ENCODE results near the gene PDGFB. TPM values are rescaled to one million over a fixed set of nuclear protein-coding genes. Genes with fewer than 3 reads are reported as not detected.
A peak's percentile ranks its signal among the peaks of the same experiment; 100 is the strongest.

The PDGFB gene
- total and polyA plus RNA-seq, 12 donors: 9.9 to 45.6 (median 18.5) TPM

DNA sequence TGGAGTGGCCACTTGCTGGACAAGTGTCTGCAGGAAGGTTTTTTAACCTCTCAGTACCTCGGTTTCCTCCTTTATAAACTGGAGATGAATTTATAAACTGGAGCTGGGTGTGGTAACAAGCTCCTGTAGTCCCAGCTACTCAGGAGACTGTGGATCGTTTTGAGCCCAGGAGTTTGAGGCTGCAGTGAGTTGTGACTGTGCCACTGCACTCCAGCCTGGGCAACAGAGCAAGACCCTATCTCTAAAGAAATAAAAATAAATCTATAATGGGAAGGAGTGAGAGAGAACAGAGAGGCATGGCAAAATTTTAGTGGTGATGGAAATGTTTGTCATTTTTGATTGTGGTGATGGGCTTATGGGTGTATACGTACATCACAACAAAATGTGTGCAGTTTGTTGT lies 1.4 kb upstream of the PDGFB start:
- Histone ChIP-seq H3K27me3 (peaks cover 0 to 62% (median 0%) of the 10 kb centered on the region in 7 donors), H3K36me3 (peaks cover 0 to 4% (median 0%) of the 10 kb centered on the region in 9 donors), H3K27ac (peak overlapping the region in 4 of 10 donors; percentile 0 to 98 (median 92)), H3K4me1 (peaks cover 6 to 60% (median 33%) of the 10 kb centered on the region in 9 donors), H3K9me3 (no peaks in the 10 kb centered on the region), H3K4me3 (no peak overlapping the region)
- 70 to 83% methylated on average over 3 of the region's 3 CpGs for WGBS, 2 donors
- DNase-seq (no peak), ATAC-seq (no peak)
- intact Hi-C loops (cut with DNase I): loop anchor here in 4 of 10 donors (5.0 to 10.0 kb wide), 4 partner anchors 49 to 61 kb away; no protein-coding TSS in a partner anchor
- TF ChIP-seq, protein P1, sequence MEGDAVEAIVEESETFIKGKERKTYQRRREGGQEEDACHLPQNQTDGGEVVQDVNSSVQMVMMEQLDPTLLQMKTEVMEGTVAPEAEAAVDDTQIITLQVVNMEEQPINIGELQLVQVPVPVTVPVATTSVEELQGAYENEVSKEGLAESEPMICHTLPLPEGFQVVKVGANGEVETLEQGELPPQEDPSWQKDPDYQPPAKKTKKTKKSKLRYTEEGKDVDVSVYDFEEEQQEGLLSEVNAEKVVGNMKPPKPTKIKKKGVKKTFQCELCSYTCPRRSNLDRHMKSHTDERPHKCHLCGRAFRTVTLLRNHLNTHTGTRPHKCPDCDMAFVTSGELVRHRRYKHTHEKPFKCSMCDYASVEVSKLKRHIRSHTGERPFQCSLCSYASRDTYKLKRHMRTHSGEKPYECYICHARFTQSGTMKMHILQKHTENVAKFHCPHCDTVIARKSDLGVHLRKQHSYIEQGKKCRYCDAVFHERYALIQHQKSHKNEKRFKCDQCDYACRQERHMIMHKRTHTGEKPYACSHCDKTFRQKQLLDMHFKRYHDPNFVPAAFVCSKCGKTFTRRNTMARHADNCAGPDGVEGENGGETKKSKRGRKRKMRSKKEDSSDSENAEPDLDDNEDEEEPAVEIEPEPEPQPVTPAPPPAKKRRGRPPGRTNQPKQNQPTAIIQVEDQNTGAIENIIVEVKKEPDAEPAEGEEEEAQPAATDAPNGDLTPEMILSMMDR (IDR thresholded peaks at IDR 0.05): no peak

DNA sequence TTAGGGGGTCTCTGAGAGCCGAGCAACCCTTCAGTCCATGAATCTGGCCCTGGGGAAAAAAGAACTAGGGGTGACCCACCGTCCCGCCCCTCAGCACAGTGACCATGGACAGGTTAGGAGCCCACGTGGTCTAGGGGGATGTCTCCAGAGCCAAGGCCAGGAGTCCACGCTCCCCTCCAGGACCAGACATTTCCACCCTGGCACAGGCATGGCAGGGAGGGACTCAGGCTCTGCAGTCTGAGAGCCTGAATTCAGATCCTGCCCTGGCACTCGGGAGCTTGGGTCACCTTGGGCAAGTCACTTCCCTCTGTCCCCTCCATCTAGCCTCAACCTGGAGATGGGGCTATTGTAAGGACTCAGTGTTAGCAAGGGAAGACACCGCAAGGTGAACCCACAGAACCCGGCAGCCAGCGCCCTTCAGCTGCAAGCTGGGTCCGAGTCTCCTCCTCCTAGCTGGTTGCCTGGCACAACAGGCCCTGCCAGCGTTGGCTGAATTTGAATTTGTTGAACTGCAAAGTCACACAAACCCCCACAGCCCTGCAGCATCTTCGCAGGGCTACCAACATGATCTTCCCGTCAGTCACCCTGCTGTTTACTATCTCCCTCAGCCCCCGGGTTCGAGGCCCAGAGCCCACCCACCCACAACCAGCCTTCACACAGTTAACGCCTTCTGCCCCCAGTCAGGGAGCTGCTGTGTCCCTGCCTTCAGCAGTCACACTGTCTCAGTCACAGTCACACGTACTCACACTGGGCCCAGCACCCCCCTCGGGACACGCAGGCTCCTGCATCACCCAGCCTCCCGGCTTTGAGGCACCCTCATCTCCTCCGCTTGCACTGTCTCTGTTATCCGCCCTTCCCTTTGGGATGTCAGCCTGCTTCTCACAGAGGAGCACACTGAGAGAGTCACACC lies 603 bp upstream of the PDGFB start:
- H3K27me3 ChIP-seq: peaks cover 0 to 63% (median 0%) of the 10 kb centered on the region in 7 donors
- WGBS, 2 donors: 49 to 53% methylated on average over 22 of the region's 22 CpGs
- intact Hi-C loops (cut with DNase I): loop anchor here in 4 of 10 donors (5.0 to 10.0 kb wide), 4 partner anchors 49 to 62 kb away; no protein-coding TSS in a partner anchor
- no peak for DNase-seq
- peak overlapping the region in 9 of 10 donors; percentile 85 to 98 (median 92) for H3K27ac ChIP-seq
- peak in 7 of 8 donors; percentile 9 to 56 (median 36) for ATAC-seq
- peaks cover 6 to 66% (median 41%) of the 10 kb centered on the region in 9 donors for H3K4me1 ChIP-seq
- H3K9me3 ChIP-seq: no peaks in the 10 kb centered on the region
- H3K4me3 ChIP-seq: peak overlapping the region; percentile 35 to 88 (median 78)
- peaks cover 0 to 4% (median 0%) of the 10 kb centered on the region in 9 donors for H3K36me3 ChIP-seq
- TF ChIP-seq, protein P1 (IDR thresholded peaks at IDR 0.05): no peak

DNA sequence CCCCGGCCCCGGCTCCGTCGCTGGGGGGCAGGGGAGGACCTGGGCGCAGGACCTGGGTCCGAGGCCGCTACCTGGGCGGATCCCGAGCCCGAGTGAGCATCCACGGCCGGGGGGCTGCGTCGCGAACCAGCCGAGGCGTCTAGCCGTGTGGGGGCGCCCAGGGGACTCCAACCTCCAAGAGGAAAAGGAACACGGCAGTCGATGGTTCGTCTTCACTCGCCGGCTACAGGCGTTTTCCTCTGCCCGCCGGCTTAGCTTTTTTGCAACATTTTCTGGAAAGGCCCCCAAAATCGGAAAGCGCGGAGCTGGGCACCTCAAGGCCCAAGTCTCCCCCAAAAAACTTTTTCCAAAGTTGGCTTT lies 666 bp downstream of the PDGFB start:
- WGBS, 2 donors: 0 to 1% methylated on average over 27 to 30 of the region's 30 CpGs
- intact Hi-C loops (cut with DNase I): loop anchor here in 5 of 10 donors (5.0 to 10.0 kb wide), 5 partner anchors 51 to 68 kb away; no protein-coding TSS in a partner anchor
- H3K27ac ChIP-seq: peak overlapping the region; percentile 80 to 98 (median 92)
- DNase-seq (no peak), ATAC-seq (no peak)
- peaks cover 11 to 74% (median 54%) of the 10 kb centered on the region in 9 donors for H3K4me1 ChIP-seq
- TF ChIP-seq, protein P1 (IDR thresholded peaks at IDR 0.05): peak in 2 of 9 donors; percentile 25 to 30
- H3K4me3 ChIP-seq: peak overlapping the region; percentile 62 to 88 (median 79)
- peaks cover 0 to 10% (median 0%) of the 10 kb centered on the region in 9 donors for H3K36me3 ChIP-seq
- peaks cover 0 to 74% (median 0%) of the 10 kb centered on the region in 7 donors for H3K27me3 ChIP-seq
- H3K9me3 ChIP-seq: no peaks in the 10 kb centered on the region

DNA sequence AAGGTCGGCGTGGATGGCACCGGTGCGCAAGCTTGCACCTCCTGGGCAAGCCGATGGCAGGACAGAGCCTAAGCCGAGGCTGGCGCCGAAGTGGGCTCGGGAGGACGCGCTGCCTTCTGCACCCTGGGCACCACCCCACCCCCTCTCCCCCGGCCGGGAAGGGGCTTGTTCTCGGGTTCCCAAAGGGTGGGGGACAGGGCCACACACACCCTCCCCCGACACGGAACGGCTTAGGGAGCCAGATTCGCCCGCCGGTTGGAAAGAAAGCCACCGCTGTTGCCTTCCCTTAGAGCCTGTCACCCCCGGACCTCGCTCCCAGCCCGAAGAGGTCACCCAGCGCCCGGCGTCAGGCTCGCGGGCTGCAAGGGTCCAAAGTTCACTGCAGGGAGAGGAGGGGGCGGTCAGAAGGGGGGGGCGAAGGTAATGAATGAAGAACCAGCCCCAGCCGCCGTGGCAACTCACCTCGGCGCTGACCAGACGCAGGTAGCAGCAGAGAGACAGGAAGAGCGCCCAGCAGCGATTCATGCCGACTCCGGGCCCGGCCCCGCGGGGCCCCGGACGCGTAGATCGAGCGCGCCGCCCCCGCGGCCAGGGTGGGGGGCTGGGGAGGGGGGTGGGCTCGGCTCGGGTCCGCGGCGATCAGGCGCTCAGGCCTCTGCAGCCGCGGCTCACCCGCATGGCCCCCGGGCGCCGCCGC lies 1.2 kb downstream of the PDGFB start:
- Histone ChIP-seq H3K27me3 (peaks cover 0 to 79% (median 0%) of the 10 kb centered on the region in 7 donors), H3K4me3 (peak overlapping the region; percentile 62 to 88 (median 79)), H3K27ac (peak overlapping the region; percentile 80 to 98 (median 92)), H3K9me3 (no peaks in the 10 kb centered on the region), H3K4me1 (peaks cover 11 to 79% (median 59%) of the 10 kb centered on the region in 9 donors), H3K36me3 (peaks cover 0 to 15% (median 0%) of the 10 kb centered on the region in 9 donors)
- ATAC-seq (peak in 2 of 8 donors; percentile 5 to 11), DNase-seq (no peak)
- TF ChIP-seq, protein P1 (IDR thresholded peaks at IDR 0.05): no peak
- 1% methylated on average over 52 to 65 of the region's 65 CpGs for WGBS, 2 donors
- intact Hi-C loops (cut with DNase I): loop anchor here in 5 of 10 donors (5.0 to 10.0 kb wide), 5 partner anchors 51 to 69 kb away; no protein-coding TSS in a partner anchor

All from heart right ventricle (tissue), 16 donors.